MCF 10A (cell line): Measurements from ENCODE around the gene CACNA2D3. TPM values are rescaled to one million over a fixed set of nuclear protein-coding genes. Genes with fewer than 3 reads are reported as not detected.
"Not testable (repeated sequence)": the region's sequence is repeated elsewhere in the genome, so short reads cannot be mapped to it uniquely, and the experiment has no call there.

Experiments used
- BruUV-seq: library from RNA; stranded (reverse); fragments of 400-500 nt; replicated peaks from 2 replicates; lab custom pipeline; 2021; lab: Mats Ljungman, UMichigan
- CTCF ChIA-PET: fragments of 300-600 bp; sonication (Branson Sonifier 250); formaldehyde crosslinking; extraction: SDS; loops from one replicate; lab custom pipeline; 2021; ENCODE audit warnings: antibody characterized with exemption, inconsistent platforms; lab: Yijun Ruan, JAX
- POLR2A ChIA-PET: fragments of 300-600, 350-650 bp; sonication (Branson Sonifier 250); formaldehyde crosslinking; extraction: SDS; loops from one replicate; lab custom pipeline; 2020; ENCODE audit warnings: antibody characterized with exemption, inconsistent platforms; lab: Yijun Ruan, JAX
- DNase-seq: peaks from one replicate; pipeline ENCODE4 v3.0.0-alpha.2; 2018; ENCODE audit not compliant: unreplicated experiment
- H3K27ac Mint-ChIP-seq: one replicate; pipeline ENCODE4 v1.8.0; 2022; ENCODE audit warnings: mild to moderate bottlenecking, low read depth, mixed read lengths; ENCODE audit not compliant: unreplicated experiment
- H3K27me3 Mint-ChIP-seq: one replicate; pipeline ENCODE4 v1.8.0; 2022; ENCODE audit warnings: mixed read lengths; ENCODE audit not compliant: insufficient read depth, unreplicated experiment
- H3K36me3 Mint-ChIP-seq: one replicate; pipeline ENCODE4 v1.8.0; 2022; ENCODE audit warnings: mild to moderate bottlenecking, moderate library complexity, mixed read lengths; ENCODE audit not compliant: insufficient read depth, unreplicated experiment
- H3K4me1 Mint-ChIP-seq: one replicate; pipeline ENCODE4 v1.8.0; 2022; ENCODE audit warnings: mixed read lengths; ENCODE audit not compliant: insufficient read depth, unreplicated experiment
- H3K4me3 Mint-ChIP-seq: one replicate; pipeline ENCODE4 v1.8.0; 2022; ENCODE audit warnings: mild to moderate bottlenecking, moderate library complexity, mixed read lengths; ENCODE audit not compliant: unreplicated experiment
- H3K9me3 Mint-ChIP-seq: one replicate; pipeline ENCODE4 v1.8.0; 2022; ENCODE audit warnings: mixed read lengths; ENCODE audit not compliant: unreplicated experiment
- intact Hi-C: fragments of 100-400 bp; cut with micrococcal nuclease; formaldehyde crosslinking; loops from 2 replicates; pipeline ENCODE4 v1.14.1; 2022
- total RNA-seq: library from RNA; stranded (reverse); gene quantifications from 2 replicates; pipeline ENCODE4 v1.2.3, GENCODE V29; 2022
- TF ChIP-seq, protein P1 (sequence below): fragments of 200-600 bp; IDR thresholded peaks from one replicate; pipeline ENCODE4 v1.8.0; 2022; ENCODE audit warnings: antibody characterized with exemption, mild to moderate bottlenecking; ENCODE audit not compliant: unreplicated experiment

Gene CACNA2D3
- total RNA-seq, 1 experiment from 2014 or later = 2.3 TPM

DNA sequence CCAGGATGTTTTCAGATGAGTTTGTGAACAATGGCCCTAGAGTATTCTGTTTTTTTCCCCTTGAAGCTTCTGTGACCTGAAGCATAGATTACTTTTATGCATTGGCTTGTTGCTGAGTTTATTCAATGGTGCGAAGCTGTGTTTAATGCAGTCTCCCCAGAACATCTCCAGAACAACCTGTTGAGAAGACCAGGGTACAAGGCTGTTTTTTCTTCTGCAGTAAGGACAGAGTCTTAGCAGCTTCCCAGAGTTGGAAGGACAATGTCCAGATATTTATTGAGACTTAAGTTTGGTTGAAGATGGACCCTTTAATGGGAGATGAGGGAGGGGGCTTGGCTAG lies 509.9 kb downstream of the CACNA2D3 start:
- DNase-seq = no peak
- Mint-ChIP-seq H3K36me3 (peaks cover 6% of the 10 kb centered on the region), H3K27me3 (no peaks in the 10 kb centered on the region), H3K9me3 (no peaks in the 10 kb centered on the region), H3K27ac (no peak overlapping the region), H3K4me1 (no peaks in the 10 kb centered on the region), H3K4me3 (no peak overlapping the region)
- CTCF ChIA-PET = interaction anchor here (0.6 kb wide), 1 partner anchor 690 kb away, joined by 3 read pairs; no protein-coding TSS in a partner anchor
- intact Hi-C loops = no loop called here
- TF ChIP-seq, protein P1, sequence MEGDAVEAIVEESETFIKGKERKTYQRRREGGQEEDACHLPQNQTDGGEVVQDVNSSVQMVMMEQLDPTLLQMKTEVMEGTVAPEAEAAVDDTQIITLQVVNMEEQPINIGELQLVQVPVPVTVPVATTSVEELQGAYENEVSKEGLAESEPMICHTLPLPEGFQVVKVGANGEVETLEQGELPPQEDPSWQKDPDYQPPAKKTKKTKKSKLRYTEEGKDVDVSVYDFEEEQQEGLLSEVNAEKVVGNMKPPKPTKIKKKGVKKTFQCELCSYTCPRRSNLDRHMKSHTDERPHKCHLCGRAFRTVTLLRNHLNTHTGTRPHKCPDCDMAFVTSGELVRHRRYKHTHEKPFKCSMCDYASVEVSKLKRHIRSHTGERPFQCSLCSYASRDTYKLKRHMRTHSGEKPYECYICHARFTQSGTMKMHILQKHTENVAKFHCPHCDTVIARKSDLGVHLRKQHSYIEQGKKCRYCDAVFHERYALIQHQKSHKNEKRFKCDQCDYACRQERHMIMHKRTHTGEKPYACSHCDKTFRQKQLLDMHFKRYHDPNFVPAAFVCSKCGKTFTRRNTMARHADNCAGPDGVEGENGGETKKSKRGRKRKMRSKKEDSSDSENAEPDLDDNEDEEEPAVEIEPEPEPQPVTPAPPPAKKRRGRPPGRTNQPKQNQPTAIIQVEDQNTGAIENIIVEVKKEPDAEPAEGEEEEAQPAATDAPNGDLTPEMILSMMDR = no peak
- POLR2A ChIA-PET = no interaction called here
- BruUV-seq = no TSS peak

DNA sequence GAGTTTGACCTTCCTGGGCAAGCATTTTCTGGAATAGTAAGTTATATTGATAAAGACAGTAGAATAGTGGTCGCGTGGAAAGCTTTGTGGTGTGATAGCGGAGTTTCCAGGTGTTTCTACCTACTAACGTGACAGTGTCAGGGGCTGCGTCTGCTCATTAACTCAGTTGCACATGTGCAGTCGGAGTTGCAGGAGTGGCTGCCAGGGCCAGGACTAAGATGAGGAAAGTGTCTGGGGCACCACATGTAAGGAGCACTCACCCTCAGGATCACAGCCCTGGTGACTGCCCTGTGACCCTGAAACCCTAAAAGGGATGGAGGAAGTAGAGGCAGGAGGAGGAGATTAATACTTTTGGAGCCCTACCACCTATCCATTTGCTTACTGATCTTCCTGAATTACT lies 510.5 kb downstream of the CACNA2D3 start:
- Mint-ChIP-seq H3K27ac (no peak overlapping the region), H3K4me1 (no peaks in the 10 kb centered on the region), H3K27me3 (no peaks in the 10 kb centered on the region), H3K4me3 (no peak overlapping the region), H3K36me3 (peaks cover 6% of the 10 kb centered on the region), H3K9me3 (no peaks in the 10 kb centered on the region)
- POLR2A ChIA-PET = no interaction called here
- no TSS peak for BruUV-seq
- intact Hi-C loops = no loop called here
- no peak for DNase-seq
- TF ChIP-seq, protein P1 = no peak
- CTCF ChIA-PET = no interaction called here

DNA sequence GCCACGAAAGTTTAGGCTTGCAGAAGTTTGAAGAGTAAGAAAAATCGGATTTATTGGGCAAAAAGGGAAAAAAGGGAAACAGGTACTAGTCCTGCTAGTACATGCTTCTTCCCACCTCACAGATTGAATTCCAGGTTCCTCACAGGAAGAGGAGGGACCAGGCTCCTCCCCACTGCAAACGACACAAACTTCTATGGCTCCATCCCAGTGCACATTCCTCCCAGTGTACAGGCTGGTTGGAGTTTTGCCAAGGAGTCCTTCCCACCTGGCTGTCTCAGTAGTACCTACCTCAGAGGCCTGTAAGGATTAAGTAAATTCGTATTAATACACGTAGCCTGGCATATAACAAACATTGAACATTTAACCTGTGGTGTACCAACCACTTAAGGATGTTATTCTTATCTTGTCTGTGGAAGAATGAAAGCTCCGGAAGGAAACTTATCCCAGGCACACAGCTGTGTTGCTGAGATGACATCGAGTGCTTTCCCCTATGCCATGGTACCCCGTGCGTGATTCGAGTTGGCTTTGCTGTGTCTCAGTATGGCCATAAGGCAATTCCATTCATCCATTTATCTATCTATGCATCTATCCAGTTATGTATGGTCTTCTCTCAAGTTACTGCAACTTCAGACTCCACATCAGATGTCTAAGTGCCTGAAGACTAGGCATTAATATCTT lies 511.2 kb downstream of the CACNA2D3 start:
- no TSS peak for BruUV-seq
- CTCF ChIA-PET = no interaction called here
- no peaks in the 10 kb centered on the region for H3K9me3 Mint-ChIP-seq
- H3K4me1 Mint-ChIP-seq = no peaks in the 10 kb centered on the region
- H3K36me3 Mint-ChIP-seq = peaks cover 6% of the 10 kb centered on the region
- H3K4me3 Mint-ChIP-seq = no peak overlapping the region
- TF ChIP-seq, protein P1 = no peak
- POLR2A ChIA-PET = no interaction called here
- intact Hi-C loops = no loop called here
- DNase-seq = no peak
- H3K27me3 Mint-ChIP-seq = no peaks in the 10 kb centered on the region
- no peak overlapping the region for H3K27ac Mint-ChIP-seq

DNA sequence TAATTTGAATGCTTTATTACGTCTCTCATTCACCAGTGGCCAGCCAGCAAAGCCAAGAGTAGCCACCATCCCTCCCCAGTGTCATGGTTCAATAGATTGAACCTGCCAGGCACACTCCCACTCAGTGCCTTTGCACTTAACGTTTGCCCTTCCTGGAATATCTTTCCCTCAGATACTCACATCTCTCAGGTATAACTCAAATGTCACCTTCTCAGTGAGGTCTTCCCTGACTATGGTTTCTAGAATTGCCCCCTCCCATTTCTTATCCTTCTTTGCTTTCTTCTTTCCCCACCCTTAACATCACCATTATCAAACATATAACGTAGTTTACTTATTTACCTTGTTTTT lies 511.7 kb downstream of the CACNA2D3 start:
- intact Hi-C loops = no loop called here
- DNase-seq = no peak
- Mint-ChIP-seq H3K4me3 (no peak overlapping the region), H3K36me3 (peaks cover 6% of the 10 kb centered on the region), H3K9me3 (no peaks in the 10 kb centered on the region), H3K4me1 (no peaks in the 10 kb centered on the region), H3K27ac (no peak overlapping the region), H3K27me3 (no peaks in the 10 kb centered on the region)
- no TSS peak for BruUV-seq
- ChIA-PET CTCF (no interaction called here), POLR2A (no interaction called here)
- TF ChIP-seq, protein P1 = no peak

DNA sequence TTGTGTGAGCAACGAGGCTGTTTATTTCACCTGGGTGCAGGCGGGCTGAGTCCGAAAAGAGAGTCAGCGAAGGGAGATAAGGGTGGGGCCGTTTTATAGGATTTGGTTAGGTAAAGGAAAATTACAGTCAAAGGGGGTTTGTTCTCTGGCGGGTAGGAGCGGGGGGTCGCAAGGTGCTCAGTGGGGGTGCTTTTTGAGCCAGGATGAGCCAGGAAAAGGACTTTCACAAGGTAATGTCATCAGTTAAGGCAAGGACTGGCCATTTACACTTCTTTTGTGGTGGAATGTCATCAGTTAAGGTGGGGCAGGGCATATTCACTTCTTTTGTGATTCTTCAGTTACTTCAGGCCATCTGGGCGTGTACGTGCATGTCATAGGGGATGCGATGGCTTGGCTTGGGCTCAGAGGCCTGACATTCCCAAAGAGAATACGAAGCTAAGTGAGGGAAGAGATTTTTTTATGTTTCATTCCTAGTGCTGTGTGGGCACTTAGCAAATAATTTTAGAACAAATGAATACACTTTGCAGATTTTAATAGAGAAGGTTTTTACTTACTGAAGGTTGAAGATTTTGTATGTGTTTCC lies 517.5 kb downstream of the CACNA2D3 start:
- H3K27ac Mint-ChIP-seq, H3K36me3 Mint-ChIP-seq, H3K27me3 Mint-ChIP-seq, H3K4me3 Mint-ChIP-seq, CTCF ChIA-PET, DNase-seq, H3K9me3 Mint-ChIP-seq, H3K4me1 Mint-ChIP-seq, intact Hi-C loops, BruUV-seq: not testable (repeated sequence)
- POLR2A ChIA-PET = interaction anchor here (0.6 kb wide), 2 partner anchors 31 to 529 kb away, joined by 3 to 4 read pairs; no protein-coding TSS in a partner anchor
